ENCODE data around the gene ARSB. TPM values are rescaled to one million over a fixed set of nuclear protein-coding genes. Genes with fewer than 3 reads are reported as not detected.

ARSB gene
- total RNA-seq, 1 experiment from 2014 or later = 11.4 TPM

- H3K36me3 Mint-ChIP-seq (ENCODE audit: insufficient read depth in 1 of 3, low read depth in 3 of 3) = peaks cover 0 to 7% (median 0%) of the 10 kb centered on the region in 3 experiments; a peak in 3 of 7 replicates
- Histone ChIP-seq H2AK5ac (ENCODE audit: insufficient read length, low read length) (no peak overlapping the region), H3K27ac (ENCODE audit: insufficient read length, low read depth, low read length) (no peak overlapping the region), H4K5ac (ENCODE audit: insufficient read length, low read depth, low read length) (no peak overlapping the region), H3K79me1 (ENCODE audit: insufficient read depth, low read depth, low read length, poor library complexity, severe bottlenecking) (no peaks in the 10 kb centered on the region), H2BK12ac (ENCODE audit: insufficient read length, low read depth, low read length) (no peak overlapping the region), H3K9ac (ENCODE audit: extremely low read depth, insufficient read length, low read length) (no peak overlapping the region), H4K20me1 (ENCODE audit: control insufficient read depth, insufficient read depth, insufficient read length) (no peaks in the 10 kb centered on the region), H2BK20ac (ENCODE audit: low read depth, low read length, poor library complexity, severe bottlenecking) (no peak overlapping the region), H3K4me1 (ENCODE audit: insufficient read depth, low read length) (no peaks in the 10 kb centered on the region), H3K4ac (ENCODE audit: low read depth, low read length) (no peak overlapping the region), H3K23ac (ENCODE audit: insufficient read length, low read depth, low read length) (no peak overlapping the region), H3K79me2 (ENCODE audit: insufficient read depth, low read length) (no peaks in the 10 kb centered on the region), H3T11ph (ENCODE audit: low read length) (no peak overlapping the region), H4K91ac (ENCODE audit: insufficient read length, low read depth, low read length) (no peak overlapping the region), H3K27me3 (ENCODE audit: insufficient read depth, low read length) (no peaks in the 10 kb centered on the region), H3K56ac (ENCODE audit: insufficient read length, low read depth, low read length) (no peak overlapping the region), H3K9me3 (ENCODE audit: control insufficient read depth, low read depth, low read length) (no peaks in the 10 kb centered on the region), H2BK15ac (ENCODE audit: low read depth, low read length) (no peak overlapping the region), H2BK5ac (ENCODE audit: insufficient read length, low read length) (no peak overlapping the region), H3K23me2 (ENCODE audit: insufficient read length, low read depth, low read length, poor library complexity, severe bottlenecking) (no peaks in the 10 kb centered on the region), H2BK120ac (ENCODE audit: low read depth, low read length, poor library complexity, severe bottlenecking) (no peak overlapping the region), H4K8ac (replicated peaks; ENCODE audit: insufficient read length, low read depth, low read length) (no peak overlapping the region), H3K18ac (ENCODE audit: insufficient read length, low read depth, low read length) (no peak overlapping the region), H2AFZ (ENCODE audit: low read length) (no peak overlapping the region), H3K4me2 (ENCODE audit: insufficient read depth, insufficient read length, low read length) (no peak overlapping the region), H3K14ac (ENCODE audit: insufficient read depth, low read length) (no peak overlapping the region)
- no peaks in the 10 kb centered on the region; the same call in none of the 2 replicates for H3K27me3 Mint-ChIP-seq (ENCODE audit: low read depth)
- H3K9me3 Mint-ChIP-seq = peaks cover 3% of the 10 kb centered on the region in 2 experiments; a peak in 3 of 5 replicates
- no peak for TF ChIP-seq CTCF (conservative IDR thresholded peaks at IDR 0.05)
- no peak overlapping the region for H3K4me3 Mint-ChIP-seq
- no CpG with 5 or more reads among the region's 2 CpGs for WGBS (ENCODE audit: extremely low coverage, insufficient read length, low lambda C conversion rate)
- no peaks in the 10 kb centered on the region for H3K4me1 Mint-ChIP-seq
- H3K27ac Mint-ChIP-seq = no peak overlapping the region
- DNase-seq = no peak
Observed at GRCh38 chr5:78992146-78992545, 7.0 kb upstream of the ARSB start.

Data from H9 (cell line).